Neutrophil (primary cell): ENCODE results near the gene UGT2B7.

Experiments used
- H3K27ac ChIP-seq: fragments of 200-600 bp; sonication (generic); 2 replicates; pipeline ENCODE4 v1.5.1; 2016; ENCODE audit warnings: mild to moderate bottlenecking, moderate library complexity
- H3K27me3 ChIP-seq: fragments of 200-600 bp; sonication (generic); 2 replicates; pipeline ENCODE4 v1.6.0; 2016; ENCODE audit warnings: mild to moderate bottlenecking
- H3K36me3 ChIP-seq: fragments of 200-600 bp; sonication (generic); 2 replicates; pipeline ENCODE4 v1.5.1; 2017
- H3K4me1 ChIP-seq, 2 experiments: fragments of 200-600 bp in 1 of 2; sonication (generic) in 1 of 2; 1 replicate in 1 of 2; 2 replicates in 1 of 2; pipeline versions ENCODE4 v1.5.1 to v1.6.1; 2013 to 2016; ENCODE audit warnings: low read depth in 1 of 2, low read length in 1 of 2, mild to moderate bottlenecking in 1 of 2, moderate library complexity in 1 of 2; ENCODE audit not compliant: control insufficient read depth in 1 of 2, insufficient read depth in 1 of 2
- H3K4me3 ChIP-seq, 2 experiments: fragments of 200-600 bp in 1 of 2; sonication (generic) in 1 of 2; 1 replicate in 1 of 2; 2 replicates in 1 of 2; pipeline ENCODE4 v1.5.1; 2013 to 2016; ENCODE audit warnings: low read depth in 1 of 2, low read length in 1 of 2, mild to moderate bottlenecking in 1 of 2, moderate library complexity in 1 of 2
- H3K9me3 ChIP-seq: fragments of 200-600 bp; sonication (generic); 2 replicates; pipeline ENCODE4 v1.5.1; 2016
- CTCF ChIP-seq: fragments of 200-600 bp; sonication (generic); IDR thresholded peaks from 2 replicates; pipeline ENCODE4 v1.5.1; 2016; ENCODE audit warnings: antibody characterized with exemption

UGT2B7 gene

GRCh38 chr4:69120870-69121269 lies 24.6 kb downstream of the UGT2B7 start:
- Histone ChIP-seq H3K27me3 (no peaks in the 10 kb centered on the region), H3K4me3 (no peak overlapping the region), H3K36me3 (no peaks in the 10 kb centered on the region), H3K9me3 (no peaks in the 10 kb centered on the region), H3K4me1 (no peaks in the 10 kb centered on the region), H3K27ac (no peak overlapping the region)
- TF ChIP-seq CTCF: no peak

GRCh38 chr4:69122476-69122875 lies 26.2 kb downstream of the UGT2B7 start:
- Histone ChIP-seq H3K27ac (no peak overlapping the region), H3K36me3 (no peaks in the 10 kb centered on the region), H3K27me3 (no peaks in the 10 kb centered on the region), H3K4me1 (no peaks in the 10 kb centered on the region), H3K9me3 (no peaks in the 10 kb centered on the region), H3K4me3 (no peak overlapping the region)
- no peak for TF ChIP-seq CTCF

GRCh38 chr4:69124941-69125340 lies 28.7 kb downstream of the UGT2B7 start:
- no peaks in the 10 kb centered on the region for H3K36me3 ChIP-seq
- no peaks in the 10 kb centered on the region for H3K27me3 ChIP-seq
- no peaks in the 10 kb centered on the region for H3K4me1 ChIP-seq
- H3K27ac ChIP-seq: no peak overlapping the region
- no peak for TF ChIP-seq CTCF
- H3K4me3 ChIP-seq: no peak overlapping the region
- no peaks in the 10 kb centered on the region for H3K9me3 ChIP-seq

- no peak overlapping the region for H3K4me3 ChIP-seq
- no peaks in the 10 kb centered on the region for H3K9me3 ChIP-seq
- no peak overlapping the region for H3K27ac ChIP-seq
- no peaks in the 10 kb centered on the region for H3K27me3 ChIP-seq
- no peaks in the 10 kb centered on the region for H3K36me3 ChIP-seq
- TF ChIP-seq CTCF: no peak
- H3K4me1 ChIP-seq: no peaks in the 10 kb centered on the region
Observed at GRCh38 chr4:69126024-69126423, 29.8 kb downstream of the UGT2B7 start.

GRCh38 chr4:69133993-69134392 lies 37.7 kb downstream of the UGT2B7 start:
- no peak for TF ChIP-seq CTCF
- H3K27ac ChIP-seq: no peak overlapping the region
- no peaks in the 10 kb centered on the region for H3K36me3 ChIP-seq
- H3K4me3 ChIP-seq: no peak overlapping the region
- H3K9me3 ChIP-seq: no peaks in the 10 kb centered on the region
- no peaks in the 10 kb centered on the region for H3K4me1 ChIP-seq
- no peaks in the 10 kb centered on the region for H3K27me3 ChIP-seq

GRCh38 chr4:69134471-69134870 lies 38.2 kb downstream of the UGT2B7 start:
- no peak for TF ChIP-seq CTCF
- Histone ChIP-seq H3K4me1 (no peaks in the 10 kb centered on the region), H3K9me3 (no peaks in the 10 kb centered on the region), H3K36me3 (no peaks in the 10 kb centered on the region), H3K27me3 (no peaks in the 10 kb centered on the region), H3K4me3 (no peak overlapping the region), H3K27ac (no peak overlapping the region)
